ENCODE measurements around the gene MMRN2. TPM values are rescaled to one million over a fixed set of nuclear protein-coding genes. Genes with fewer than 3 reads are reported as not detected.

The MMRN2 gene
- total RNA-seq, 1 experiment from 2014 or later, result 2.4 TPM

DNA sequence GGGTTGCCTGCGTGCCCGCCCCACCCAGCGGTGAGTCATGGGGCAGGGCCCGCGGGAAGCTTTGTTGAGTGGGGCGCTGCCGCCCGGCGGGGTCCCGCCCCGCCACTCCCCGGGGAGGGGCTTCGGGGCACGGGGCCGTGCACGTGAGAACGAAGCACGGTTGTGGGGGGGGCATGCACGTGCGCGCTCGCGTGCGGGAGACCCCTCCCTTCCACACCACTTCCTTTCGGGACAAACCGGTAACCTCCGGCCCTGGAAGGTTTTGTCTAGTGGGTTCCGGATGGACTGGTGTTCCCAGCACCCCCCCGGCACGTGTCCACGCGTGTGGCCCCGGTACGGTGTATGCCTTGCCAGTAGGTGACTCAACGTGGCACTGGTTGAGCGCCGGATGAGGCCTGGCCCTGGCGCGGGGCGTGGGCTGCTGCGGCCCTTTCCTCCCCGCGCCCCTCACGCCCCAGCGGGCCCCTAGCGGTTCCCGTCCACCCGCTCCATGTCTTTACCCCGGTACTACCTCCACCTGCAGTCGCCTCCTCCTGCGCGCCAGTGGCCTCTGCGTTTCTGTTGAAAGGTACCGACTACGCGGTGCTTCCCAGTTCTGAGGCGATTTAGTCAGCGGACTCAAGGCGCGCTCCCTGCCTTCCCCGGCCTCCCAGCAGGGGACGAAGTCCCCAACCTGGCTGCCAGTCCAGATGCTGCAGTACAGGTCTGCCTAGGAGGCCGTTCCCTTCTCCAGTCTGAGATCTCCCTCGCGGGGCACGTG lies 14.0 kb upstream of the MMRN2 start (continued):
- TF ChIP-seq MXD4 (CRISPR knock-in tag; IDR thresholded peaks at IDR 0.05; ENCODE audit: borderline replicate concordance) (no peak), IRF2 (CRISPR knock-in tag; IDR thresholded peaks at IDR 0.05; ENCODE audit: borderline replicate concordance, low read depth) (no peak), ZNF263 (CRISPR knock-in tag; IDR thresholded peaks at IDR 0.05; ENCODE audit: low read depth) (no peak), PRRX2 (CRISPR knock-in tag; IDR thresholded peaks at IDR 0.05) (no peak), ZNF219 (CRISPR knock-in tag; IDR thresholded peaks at IDR 0.05; ENCODE audit: borderline replicate concordance) (no peak; the same call in 1 of the 2 replicates), GTF2I (CRISPR knock-in tag; conservative IDR thresholded peaks at IDR 0.05) (no peak), HMGA2 (CRISPR knock-in tag; IDR thresholded peaks at IDR 0.05) (no peak), GABPB1 (CRISPR knock-in tag; IDR thresholded peaks at IDR 0.05) (no peak), ZNF416 (CRISPR knock-in tag; IDR thresholded peaks at IDR 0.05) (no peak), GRHL2 (CRISPR knock-in tag; IDR thresholded peaks at IDR 0.05; ENCODE audit: insufficient replicate concordance, severe bottlenecking) (no peak), TEAD4 (CRISPR knock-in tag; IDR thresholded peaks at IDR 0.05) (no peak), NFE2L1 (CRISPR knock-in tag; IDR thresholded peaks at IDR 0.05) (no peak), MYBL2 (CRISPR knock-in tag; IDR thresholded peaks at IDR 0.05) (no peak)
- TF ChIP-seq, protein P1, sequence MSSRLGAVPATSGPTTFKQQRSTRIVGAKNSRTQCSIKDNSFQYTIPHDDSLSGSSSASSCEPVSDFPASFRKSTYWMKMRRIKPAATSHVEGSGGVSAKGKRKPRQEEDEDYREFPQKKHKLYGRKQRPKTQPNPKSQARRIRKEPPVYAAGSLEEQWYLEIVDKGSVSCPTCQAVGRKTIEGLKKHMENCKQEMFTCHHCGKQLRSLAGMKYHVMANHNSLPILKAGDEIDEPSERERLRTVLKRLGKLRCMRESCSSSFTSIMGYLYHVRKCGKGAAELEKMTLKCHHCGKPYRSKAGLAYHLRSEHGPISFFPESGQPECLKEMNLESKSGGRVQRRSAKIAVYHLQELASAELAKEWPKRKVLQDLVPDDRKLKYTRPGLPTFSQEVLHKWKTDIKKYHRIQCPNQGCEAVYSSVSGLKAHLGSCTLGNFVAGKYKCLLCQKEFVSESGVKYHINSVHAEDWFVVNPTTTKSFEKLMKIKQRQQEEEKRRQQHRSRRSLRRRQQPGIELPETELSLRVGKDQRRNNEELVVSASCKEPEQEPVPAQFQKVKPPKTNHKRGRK (CRISPR knock-in tag; IDR thresholded peaks at IDR 0.05; ENCODE audit: borderline replicate concordance), result no peak
- TF ChIP-seq, protein P2, sequence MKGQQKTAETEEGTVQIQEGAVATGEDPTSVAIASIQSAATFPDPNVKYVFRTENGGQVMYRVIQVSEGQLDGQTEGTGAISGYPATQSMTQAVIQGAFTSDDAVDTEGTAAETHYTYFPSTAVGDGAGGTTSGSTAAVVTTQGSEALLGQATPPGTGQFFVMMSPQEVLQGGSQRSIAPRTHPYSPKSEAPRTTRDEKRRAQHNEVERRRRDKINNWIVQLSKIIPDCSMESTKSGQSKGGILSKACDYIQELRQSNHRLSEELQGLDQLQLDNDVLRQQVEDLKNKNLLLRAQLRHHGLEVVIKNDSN (CRISPR knock-in tag; IDR thresholded peaks at IDR 0.05), result peak; percentile 68
- TF ChIP-seq, protein P3, sequence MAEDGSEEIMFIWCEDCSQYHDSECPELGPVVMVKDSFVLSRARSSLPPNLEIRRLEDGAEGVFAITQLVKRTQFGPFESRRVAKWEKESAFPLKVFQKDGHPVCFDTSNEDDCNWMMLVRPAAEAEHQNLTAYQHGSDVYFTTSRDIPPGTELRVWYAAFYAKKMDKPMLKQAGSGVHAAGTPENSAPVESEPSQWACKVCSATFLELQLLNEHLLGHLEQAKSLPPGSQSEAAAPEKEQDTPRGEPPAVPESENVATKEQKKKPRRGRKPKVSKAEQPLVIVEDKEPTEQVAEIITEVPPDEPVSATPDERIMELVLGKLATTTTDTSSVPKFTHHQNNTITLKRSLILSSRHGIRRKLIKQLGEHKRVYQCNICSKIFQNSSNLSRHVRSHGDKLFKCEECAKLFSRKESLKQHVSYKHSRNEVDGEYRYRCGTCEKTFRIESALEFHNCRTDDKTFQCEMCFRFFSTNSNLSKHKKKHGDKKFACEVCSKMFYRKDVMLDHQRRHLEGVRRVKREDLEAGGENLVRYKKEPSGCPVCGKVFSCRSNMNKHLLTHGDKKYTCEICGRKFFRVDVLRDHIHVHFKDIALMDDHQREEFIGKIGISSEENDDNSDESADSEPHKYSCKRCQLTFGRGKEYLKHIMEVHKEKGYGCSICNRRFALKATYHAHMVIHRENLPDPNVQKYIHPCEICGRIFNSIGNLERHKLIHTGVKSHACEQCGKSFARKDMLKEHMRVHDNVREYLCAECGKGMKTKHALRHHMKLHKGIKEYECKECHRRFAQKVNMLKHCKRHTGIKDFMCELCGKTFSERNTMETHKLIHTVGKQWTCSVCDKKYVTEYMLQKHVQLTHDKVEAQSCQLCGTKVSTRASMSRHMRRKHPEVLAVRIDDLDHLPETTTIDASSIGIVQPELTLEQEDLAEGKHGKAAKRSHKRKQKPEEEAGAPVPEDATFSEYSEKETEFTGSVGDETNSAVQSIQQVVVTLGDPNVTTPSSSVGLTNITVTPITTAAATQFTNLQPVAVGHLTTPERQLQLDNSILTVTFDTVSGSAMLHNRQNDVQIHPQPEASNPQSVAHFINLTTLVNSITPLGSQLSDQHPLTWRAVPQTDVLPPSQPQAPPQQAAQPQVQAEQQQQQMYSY (CRISPR knock-in tag; IDR thresholded peaks at IDR 0.05), result peak; percentile 84
- TF ChIP-seq, protein P4, sequence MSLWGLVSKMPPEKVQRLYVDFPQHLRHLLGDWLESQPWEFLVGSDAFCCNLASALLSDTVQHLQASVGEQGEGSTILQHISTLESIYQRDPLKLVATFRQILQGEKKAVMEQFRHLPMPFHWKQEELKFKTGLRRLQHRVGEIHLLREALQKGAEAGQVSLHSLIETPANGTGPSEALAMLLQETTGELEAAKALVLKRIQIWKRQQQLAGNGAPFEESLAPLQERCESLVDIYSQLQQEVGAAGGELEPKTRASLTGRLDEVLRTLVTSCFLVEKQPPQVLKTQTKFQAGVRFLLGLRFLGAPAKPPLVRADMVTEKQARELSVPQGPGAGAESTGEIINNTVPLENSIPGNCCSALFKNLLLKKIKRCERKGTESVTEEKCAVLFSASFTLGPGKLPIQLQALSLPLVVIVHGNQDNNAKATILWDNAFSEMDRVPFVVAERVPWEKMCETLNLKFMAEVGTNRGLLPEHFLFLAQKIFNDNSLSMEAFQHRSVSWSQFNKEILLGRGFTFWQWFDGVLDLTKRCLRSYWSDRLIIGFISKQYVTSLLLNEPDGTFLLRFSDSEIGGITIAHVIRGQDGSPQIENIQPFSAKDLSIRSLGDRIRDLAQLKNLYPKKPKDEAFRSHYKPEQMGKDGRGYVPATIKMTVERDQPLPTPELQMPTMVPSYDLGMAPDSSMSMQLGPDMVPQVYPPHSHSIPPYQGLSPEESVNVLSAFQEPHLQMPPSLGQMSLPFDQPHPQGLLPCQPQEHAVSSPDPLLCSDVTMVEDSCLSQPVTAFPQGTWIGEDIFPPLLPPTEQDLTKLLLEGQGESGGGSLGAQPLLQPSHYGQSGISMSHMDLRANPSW (CRISPR knock-in tag; conservative IDR thresholded peaks at IDR 0.05; ENCODE audit: low read depth), result no peak
- TF ChIP-seq, protein P5, sequence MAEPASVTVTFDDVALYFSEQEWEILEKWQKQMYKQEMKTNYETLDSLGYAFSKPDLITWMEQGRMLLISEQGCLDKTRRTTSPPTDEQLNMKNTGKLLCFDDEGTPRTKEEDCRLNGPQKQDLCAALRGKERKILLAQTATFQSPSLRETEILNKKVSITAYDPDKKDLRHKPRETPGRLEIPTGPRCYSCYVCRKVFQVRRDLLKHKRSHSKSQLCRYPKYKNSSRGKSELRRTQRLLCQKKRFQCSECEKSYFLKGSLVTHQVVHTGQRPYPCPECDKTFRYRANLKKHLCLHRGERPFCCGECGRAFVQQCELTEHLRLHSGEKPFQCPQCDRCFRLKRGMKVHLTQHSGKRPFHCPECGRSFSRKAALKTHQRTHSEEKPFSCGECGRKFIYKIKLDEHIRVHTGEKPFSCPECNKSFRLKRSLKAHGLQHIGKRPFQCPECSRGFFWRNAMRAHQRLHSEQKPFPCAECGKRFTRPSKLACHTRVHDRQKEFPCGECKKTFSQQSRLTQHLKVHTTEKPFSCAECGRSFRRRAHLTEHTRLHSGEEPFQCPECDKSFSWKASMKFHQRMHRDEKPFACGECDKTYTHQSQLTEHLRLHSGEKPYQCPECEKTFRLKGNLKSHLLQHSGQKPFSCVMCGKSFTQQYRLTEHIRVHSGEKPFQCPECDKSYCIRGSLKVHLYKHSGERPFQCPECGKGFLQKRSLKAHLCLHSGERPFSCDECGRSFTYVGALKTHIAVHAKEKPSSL (CRISPR knock-in tag; conservative IDR thresholded peaks at IDR 0.05), result no peak
- TF ChIP-seq, protein P6, sequence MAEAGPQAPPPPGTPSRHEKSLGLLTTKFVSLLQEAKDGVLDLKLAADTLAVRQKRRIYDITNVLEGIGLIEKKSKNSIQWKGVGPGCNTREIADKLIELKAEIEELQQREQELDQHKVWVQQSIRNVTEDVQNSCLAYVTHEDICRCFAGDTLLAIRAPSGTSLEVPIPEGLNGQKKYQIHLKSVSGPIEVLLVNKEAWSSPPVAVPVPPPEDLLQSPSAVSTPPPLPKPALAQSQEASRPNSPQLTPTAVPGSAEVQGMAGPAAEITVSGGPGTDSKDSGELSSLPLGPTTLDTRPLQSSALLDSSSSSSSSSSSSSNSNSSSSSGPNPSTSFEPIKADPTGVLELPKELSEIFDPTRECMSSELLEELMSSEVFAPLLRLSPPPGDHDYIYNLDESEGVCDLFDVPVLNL (CRISPR knock-in tag; IDR thresholded peaks at IDR 0.05; ENCODE audit: borderline replicate concordance, low read depth), result no peak
- TF ChIP-seq, protein P7, sequence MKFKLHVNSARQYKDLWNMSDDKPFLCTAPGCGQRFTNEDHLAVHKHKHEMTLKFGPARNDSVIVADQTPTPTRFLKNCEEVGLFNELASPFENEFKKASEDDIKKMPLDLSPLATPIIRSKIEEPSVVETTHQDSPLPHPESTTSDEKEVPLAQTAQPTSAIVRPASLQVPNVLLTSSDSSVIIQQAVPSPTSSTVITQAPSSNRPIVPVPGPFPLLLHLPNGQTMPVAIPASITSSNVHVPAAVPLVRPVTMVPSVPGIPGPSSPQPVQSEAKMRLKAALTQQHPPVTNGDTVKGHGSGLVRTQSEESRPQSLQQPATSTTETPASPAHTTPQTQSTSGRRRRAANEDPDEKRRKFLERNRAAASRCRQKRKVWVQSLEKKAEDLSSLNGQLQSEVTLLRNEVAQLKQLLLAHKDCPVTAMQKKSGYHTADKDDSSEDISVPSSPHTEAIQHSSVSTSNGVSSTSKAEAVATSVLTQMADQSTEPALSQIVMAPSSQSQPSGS (CRISPR knock-in tag; IDR thresholded peaks at IDR 0.05; ENCODE audit: borderline replicate concordance, low read depth), result no peak
- TF ChIP-seq, protein P8, sequence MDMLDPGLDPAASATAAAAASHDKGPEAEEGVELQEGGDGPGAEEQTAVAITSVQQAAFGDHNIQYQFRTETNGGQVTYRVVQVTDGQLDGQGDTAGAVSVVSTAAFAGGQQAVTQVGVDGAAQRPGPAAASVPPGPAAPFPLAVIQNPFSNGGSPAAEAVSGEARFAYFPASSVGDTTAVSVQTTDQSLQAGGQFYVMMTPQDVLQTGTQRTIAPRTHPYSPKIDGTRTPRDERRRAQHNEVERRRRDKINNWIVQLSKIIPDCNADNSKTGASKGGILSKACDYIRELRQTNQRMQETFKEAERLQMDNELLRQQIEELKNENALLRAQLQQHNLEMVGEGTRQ (CRISPR knock-in tag; IDR thresholded peaks at IDR 0.05), result peak; percentile 27
- TF ChIP-seq, protein P9, sequence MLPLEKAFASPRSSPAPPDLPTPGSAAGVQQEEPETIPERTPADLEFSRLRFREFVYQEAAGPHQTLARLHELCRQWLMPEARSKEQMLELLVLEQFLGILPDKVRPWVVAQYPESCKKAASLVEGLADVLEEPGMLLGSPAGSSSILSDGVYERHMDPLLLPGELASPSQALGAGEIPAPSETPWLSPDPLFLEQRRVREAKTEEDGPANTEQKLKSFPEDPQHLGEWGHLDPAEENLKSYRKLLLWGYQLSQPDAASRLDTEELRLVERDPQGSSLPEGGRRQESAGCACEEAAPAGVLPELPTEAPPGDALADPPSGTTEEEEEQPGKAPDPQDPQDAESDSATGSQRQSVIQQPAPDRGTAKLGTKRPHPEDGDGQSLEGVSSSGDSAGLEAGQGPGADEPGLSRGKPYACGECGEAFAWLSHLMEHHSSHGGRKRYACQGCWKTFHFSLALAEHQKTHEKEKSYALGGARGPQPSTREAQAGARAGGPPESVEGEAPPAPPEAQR (CRISPR knock-in tag; IDR thresholded peaks at IDR 0.05), result no peak
